Tibial artery (tissue), 4 donors: Measurements from ENCODE around the gene GTF3C1.

Source experiments
- DNase-seq, 2 donors: peaks; one replicate each; pipeline ENCODE4 v3.0.0-alpha.2; 2019
- H3K27ac ChIP-seq, 2 donors: fragments of 200-600 bp; sonication (generic) in 1 of 2; 1 replicate in 1 of 2; 2 replicates in 1 of 2; pipeline ENCODE4 v1.5.1; 2018 to 2019; ENCODE audit warnings: mild to moderate bottlenecking in 1 of 2
- H3K27me3 ChIP-seq, 2 donors: fragments of 200-600 bp; sonication (generic) in 1 of 2; one replicate each; pipeline versions ENCODE4 v1.5.1 to v1.6.0; 2016 to 2019
- H3K36me3 ChIP-seq, 3 donors: fragments of 200-600 bp; sonication (generic) in 2 of 3; one replicate each; pipeline ENCODE4 v1.5.1; 2016 to 2019; ENCODE audit warnings: mild to moderate bottlenecking in 2 of 3
- H3K4me1 ChIP-seq, 4 donors: fragments of 200-600 bp; sonication (generic) in 2 of 4; 1 replicate in 3 of 4; 2 replicates in 1 of 4; pipeline ENCODE4 v1.5.1; 2016 to 2019
- H3K4me3 ChIP-seq, 2 donors: fragments of 200-600 bp; sonication (generic) in 1 of 2; 1 replicate in 1 of 2; 2 replicates in 1 of 2; pipeline ENCODE4 v1.5.1; 2018 to 2019; ENCODE audit warnings: mild to moderate bottlenecking in 2 of 2
- H3K9me3 ChIP-seq, 3 donors: fragments of 200-600 bp; sonication (generic) in 1 of 3; one replicate each; pipeline ENCODE4 v1.5.1; 2016 to 2019
- intact Hi-C: fragments of 100-400 bp; cut with DNase I; formaldehyde crosslinking; loops from one replicate; pipeline ENCODE4 v1.15.0; 2023; ENCODE audit warnings: low total_unique reads
- TF ChIP-seq, protein P1 (sequence below), 2 experiments: fragments of 200-600 bp in 1 of 2; fragments of 450-650 bp in 1 of 2; IDR thresholded peaks; one replicate each; pipeline ENCODE4 v1.5.1; 2017 to 2019; ENCODE audit warnings: antibody characterized with exemption in 2 of 2, mild to moderate bottlenecking in 1 of 2, moderate library complexity in 1 of 2

The GTF3C1 gene

DNA sequence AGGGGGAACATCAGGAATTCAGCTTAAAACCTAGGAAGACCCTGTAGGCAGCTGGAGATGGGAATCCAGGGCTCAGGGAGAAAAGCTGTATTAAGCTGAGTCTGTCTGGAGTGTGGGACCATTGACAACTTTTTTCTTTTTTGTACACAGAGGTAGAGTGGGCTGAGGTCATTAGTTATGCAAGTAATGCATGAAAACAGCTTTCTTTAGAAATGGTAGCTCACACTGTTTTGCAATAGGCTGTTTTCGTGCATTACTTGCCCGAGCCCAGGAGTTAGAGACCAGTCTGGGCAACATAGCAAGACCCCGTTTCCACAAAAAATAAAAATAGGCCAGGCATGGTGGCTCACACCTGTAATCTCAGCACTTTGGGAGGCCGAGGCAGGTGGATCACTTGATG is 46.7 kb upstream of the GTF3C1 start:
- H3K4me1 ChIP-seq: no peaks in the 10 kb centered on the region
- H3K27me3 ChIP-seq: no peaks in the 10 kb centered on the region
- H3K27ac ChIP-seq: no peak overlapping the region
- no peak overlapping the region for H3K4me3 ChIP-seq
- H3K36me3 ChIP-seq: peaks cover 0 to 11% (median 5%) of the 10 kb centered on the region in 3 donors
- intact Hi-C loops: no loop called here
- no peaks in the 10 kb centered on the region for H3K9me3 ChIP-seq
- no peak for DNase-seq
- TF ChIP-seq, protein P1, sequence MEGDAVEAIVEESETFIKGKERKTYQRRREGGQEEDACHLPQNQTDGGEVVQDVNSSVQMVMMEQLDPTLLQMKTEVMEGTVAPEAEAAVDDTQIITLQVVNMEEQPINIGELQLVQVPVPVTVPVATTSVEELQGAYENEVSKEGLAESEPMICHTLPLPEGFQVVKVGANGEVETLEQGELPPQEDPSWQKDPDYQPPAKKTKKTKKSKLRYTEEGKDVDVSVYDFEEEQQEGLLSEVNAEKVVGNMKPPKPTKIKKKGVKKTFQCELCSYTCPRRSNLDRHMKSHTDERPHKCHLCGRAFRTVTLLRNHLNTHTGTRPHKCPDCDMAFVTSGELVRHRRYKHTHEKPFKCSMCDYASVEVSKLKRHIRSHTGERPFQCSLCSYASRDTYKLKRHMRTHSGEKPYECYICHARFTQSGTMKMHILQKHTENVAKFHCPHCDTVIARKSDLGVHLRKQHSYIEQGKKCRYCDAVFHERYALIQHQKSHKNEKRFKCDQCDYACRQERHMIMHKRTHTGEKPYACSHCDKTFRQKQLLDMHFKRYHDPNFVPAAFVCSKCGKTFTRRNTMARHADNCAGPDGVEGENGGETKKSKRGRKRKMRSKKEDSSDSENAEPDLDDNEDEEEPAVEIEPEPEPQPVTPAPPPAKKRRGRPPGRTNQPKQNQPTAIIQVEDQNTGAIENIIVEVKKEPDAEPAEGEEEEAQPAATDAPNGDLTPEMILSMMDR (IDR thresholded peaks at IDR 0.05): no peak

DNA sequence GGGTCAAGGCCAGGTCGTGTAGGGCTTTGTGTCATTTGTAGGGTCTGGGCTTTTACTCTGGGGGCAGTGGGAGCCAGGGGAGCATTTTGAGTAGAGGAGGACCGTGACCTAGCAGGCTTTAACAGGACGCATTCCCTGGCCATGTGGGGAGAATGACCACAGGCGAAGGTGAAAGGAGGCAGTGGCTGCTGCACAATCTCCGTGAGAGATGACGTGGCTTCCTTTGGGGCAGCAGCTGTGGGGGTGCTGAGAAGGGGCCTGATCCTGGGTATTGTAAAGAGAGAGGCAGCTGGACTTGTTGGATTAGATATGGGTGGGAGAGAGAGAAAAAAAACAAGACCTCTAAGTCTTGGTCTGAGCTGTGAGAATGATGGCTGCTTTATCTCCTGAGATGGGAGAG is 46.3 kb upstream of the GTF3C1 start:
- Histone ChIP-seq H3K27ac (no peak overlapping the region), H3K9me3 (no peaks in the 10 kb centered on the region), H3K36me3 (peaks cover 0 to 11% (median 5%) of the 10 kb centered on the region in 3 donors), H3K4me3 (no peak overlapping the region), H3K27me3 (no peaks in the 10 kb centered on the region), H3K4me1 (no peaks in the 10 kb centered on the region)
- TF ChIP-seq, protein P1 (IDR thresholded peaks at IDR 0.05): no peak
- intact Hi-C loops: no loop called here
- DNase-seq: no peak

DNA sequence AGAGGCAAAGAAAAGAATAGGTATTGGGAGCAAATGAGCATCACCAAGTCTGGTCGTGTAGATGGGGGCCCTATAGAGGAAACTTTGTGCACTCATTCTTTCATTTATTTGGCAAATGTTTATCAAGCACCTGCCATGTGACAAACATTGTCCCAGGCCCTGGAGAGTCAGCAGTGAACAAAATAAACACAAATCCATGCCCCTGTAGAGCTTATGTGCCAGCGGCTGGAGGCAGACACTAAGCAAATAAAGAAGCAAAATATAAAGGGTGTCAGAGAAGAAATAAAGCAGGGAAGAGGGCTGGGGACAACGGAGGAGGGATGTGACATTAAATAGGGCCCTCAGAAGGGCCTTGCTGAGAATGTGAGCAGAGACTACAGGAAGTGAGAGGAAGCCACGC is 45.8 kb upstream of the GTF3C1 start:
- no peak for DNase-seq
- Histone ChIP-seq H3K4me1 (no peaks in the 10 kb centered on the region), H3K36me3 (peaks cover 0 to 11% (median 5%) of the 10 kb centered on the region in 3 donors), H3K9me3 (no peaks in the 10 kb centered on the region), H3K4me3 (no peak overlapping the region), H3K27me3 (no peaks in the 10 kb centered on the region), H3K27ac (no peak overlapping the region)
- intact Hi-C loops: no loop called here
- TF ChIP-seq, protein P1 (IDR thresholded peaks at IDR 0.05): no peak

DNA sequence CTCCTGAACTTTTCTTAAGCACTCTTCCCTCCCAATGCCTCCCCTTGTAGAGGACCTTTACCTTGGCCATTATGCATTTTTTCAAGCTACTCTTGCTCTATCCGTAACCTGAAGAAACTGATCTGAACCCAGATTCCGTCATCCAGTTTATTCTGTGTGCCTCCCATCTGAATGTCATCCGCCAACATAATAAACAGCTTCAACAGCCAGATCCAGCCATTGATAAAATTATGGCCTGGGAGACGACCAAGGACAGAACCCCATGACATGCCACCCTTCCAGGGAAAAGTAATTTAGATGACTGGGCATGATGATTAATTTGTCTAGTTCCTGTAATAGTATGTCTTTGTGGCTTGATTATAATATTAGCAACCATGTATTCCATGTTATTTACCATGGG is 42.1 kb upstream of the GTF3C1 start:
- Histone ChIP-seq H3K27me3 (no peaks in the 10 kb centered on the region), H3K4me3 (no peak overlapping the region)
- DNase-seq: no peak

DNA sequence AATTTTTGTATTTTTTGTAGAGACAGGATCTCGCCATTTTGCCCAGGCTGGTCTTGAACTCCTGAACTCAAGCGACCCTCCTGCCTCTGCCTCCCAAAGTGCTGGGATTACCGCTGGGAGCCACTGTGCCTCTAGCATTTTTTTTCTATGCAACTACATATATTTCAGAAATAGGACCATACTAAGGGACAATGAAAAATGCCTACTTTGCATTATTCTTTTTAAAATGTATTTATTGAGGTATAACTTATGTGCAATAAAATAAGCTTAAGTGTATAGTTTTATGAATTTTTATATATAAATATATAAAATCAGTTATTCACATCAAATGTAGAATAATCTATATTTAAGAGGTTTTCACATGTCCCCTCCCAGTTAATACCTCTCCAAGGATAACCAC is 38.3 kb upstream of the GTF3C1 start:
- H3K9me3 ChIP-seq: peaks cover 0 to 12% (median 3%) of the 10 kb centered on the region in 3 donors
- DNase-seq: no peak
- H3K4me1 ChIP-seq: no peaks in the 10 kb centered on the region
- no peak overlapping the region for H3K4me3 ChIP-seq
- no peaks in the 10 kb centered on the region for H3K36me3 ChIP-seq
- no peak overlapping the region for H3K27ac ChIP-seq
- intact Hi-C loops: no loop called here
- TF ChIP-seq, protein P1 (IDR thresholded peaks at IDR 0.05): no peak
- no peaks in the 10 kb centered on the region for H3K27me3 ChIP-seq

More for the DNA sequence above, 42.1 kb upstream of the GTF3C1 start:
- Histone ChIP-seq H3K27ac (no peak overlapping the region), H3K36me3 (peaks cover 0 to 5% (median 5%) of the 10 kb centered on the region in 3 donors), H3K4me1 (no peaks in the 10 kb centered on the region), H3K9me3 (peaks cover 0 to 12% (median 3%) of the 10 kb centered on the region in 3 donors)
- TF ChIP-seq, protein P1 (IDR thresholded peaks at IDR 0.05): no peak
- intact Hi-C loops: no loop called here

DNA sequence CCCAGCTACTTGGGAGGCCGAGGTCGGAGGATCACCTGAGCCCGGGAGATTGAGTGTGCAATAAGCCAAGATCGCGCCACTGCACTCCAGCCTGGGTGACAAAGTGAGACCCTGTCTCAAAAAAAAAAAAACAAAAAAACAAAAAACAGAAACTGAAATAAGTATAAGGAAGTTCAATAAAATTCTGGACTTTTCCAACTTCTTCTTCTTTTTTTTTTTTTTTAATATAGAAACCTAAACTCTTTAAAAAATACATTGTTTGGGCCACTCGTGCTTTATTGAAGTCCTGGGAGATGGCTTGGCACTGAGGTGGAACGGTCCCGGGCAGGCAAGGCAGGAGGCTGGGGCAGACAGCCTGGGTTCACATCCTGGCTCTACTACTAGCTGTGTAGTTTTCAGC is 37.0 kb upstream of the GTF3C1 start:
- intact Hi-C loops: no loop called here
- TF ChIP-seq, protein P1 (IDR thresholded peaks at IDR 0.05): no peak
- no peak overlapping the region for H3K4me3 ChIP-seq
- no peaks in the 10 kb centered on the region for H3K27me3 ChIP-seq
- no peaks in the 10 kb centered on the region for H3K4me1 ChIP-seq
- H3K27ac ChIP-seq: no peak overlapping the region
- no peaks in the 10 kb centered on the region for H3K36me3 ChIP-seq
- H3K9me3 ChIP-seq: peaks cover 0 to 12% (median 3%) of the 10 kb centered on the region in 3 donors
- DNase-seq: no peak
